Measurements from ENCODE around the gene SPATA20.

SPATA20 gene

GRCh38 chr17:50560185-50560824, 13.3 kb downstream of the SPATA20 start, which contains the start of gene CACNA1G:
CACNA1G (plus strand) TSS chr17:50560715; CDS start chr17:50561460, 745 bp downstream.
- peak; percentile 78 for DNase-seq

DNA sequence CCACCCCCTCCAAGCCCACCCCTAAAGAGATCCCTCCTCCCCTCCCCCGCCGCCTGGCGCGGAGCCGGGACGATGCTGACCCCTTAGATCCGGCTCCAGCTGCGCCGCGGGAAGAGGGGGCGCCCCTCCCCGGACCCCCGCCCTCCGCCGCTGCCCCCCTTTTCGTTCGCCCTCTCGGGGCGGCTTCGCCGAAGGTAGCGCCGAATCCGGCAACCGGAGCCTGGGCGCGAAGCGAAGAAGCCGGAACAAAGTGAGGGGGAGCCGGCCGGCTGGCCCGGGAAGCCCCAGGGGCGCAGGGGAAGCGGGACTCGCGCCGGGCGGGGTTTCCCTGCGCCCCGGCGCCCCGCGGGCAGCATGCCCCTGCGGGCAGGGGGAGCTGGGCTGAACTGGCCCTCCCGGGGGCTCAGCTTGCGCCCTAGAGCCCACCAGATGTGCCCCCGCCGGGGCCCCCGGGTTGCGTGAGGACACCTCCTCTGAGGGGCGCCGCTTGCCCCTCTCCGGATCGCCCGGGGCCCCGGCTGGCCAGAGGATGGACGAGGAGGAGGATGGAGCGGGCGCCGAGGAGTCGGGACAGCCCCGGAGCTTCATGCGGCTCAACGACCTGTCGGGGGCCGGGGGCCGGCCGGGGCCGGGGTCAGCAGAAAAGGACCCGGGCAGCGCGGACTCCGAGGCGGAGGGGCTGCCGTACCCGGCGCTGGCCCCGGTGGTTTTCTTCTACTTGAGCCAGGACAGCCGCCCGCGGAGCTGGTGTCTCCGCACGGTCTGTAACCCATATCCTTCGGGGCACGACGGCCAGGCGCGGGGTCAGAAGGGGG, 14.2 kb downstream of the SPATA20 start:
- DNase-seq, result no peak

- DNase-seq, result no peak
These were observed 14.8 kb downstream of the SPATA20 start for GRCh38 chr17:50561746-50562141.

GRCh38 chr17:50562242-50563091, 15.5 kb downstream of the SPATA20 start:
- DNase-seq, result no peak

- DNase-seq, result no peak
These were observed 16.1 kb downstream of the SPATA20 start for GRCh38 chr17:50563092-50563511.

DNA sequence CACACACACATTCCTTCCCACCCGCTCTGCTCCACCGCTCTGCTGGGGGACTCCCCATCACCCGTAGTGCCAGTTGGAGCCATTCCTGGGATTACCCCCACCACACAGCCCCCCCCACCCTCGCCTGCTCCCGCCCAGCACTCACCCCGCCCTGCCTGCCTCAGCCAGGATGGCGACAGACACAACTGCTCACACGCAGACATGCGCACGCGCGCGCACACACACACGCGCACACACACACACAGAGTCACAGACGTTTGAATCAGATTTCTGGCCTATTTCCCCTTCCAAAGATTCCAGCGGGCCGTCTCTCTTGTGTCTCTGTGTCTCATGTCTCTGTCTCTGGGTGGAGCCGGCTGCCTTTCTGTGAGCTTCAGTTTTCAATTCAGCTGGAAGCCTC, 17.9 kb downstream of the SPATA20 start:
- DNase-seq, result peak; percentile 80

GRCh38 chr17:50565402-50566350, 18.7 kb downstream of the SPATA20 start:
- DNase-seq, result no peak

- DNase-seq, result no peak
These were observed 19.9 kb downstream of the SPATA20 start for GRCh38 chr17:50566886-50567285.

- DNase-seq, result no peak
These were observed 21.7 kb downstream of the SPATA20 start for GRCh38 chr17:50568659-50569058.

GRCh38 chr17:50569592-50569991, 22.6 kb downstream of the SPATA20 start:
- DNase-seq, result no peak

GRCh38 chr17:50570032-50570431, 23.1 kb downstream of the SPATA20 start:
- DNase-seq, result no peak

DNA sequence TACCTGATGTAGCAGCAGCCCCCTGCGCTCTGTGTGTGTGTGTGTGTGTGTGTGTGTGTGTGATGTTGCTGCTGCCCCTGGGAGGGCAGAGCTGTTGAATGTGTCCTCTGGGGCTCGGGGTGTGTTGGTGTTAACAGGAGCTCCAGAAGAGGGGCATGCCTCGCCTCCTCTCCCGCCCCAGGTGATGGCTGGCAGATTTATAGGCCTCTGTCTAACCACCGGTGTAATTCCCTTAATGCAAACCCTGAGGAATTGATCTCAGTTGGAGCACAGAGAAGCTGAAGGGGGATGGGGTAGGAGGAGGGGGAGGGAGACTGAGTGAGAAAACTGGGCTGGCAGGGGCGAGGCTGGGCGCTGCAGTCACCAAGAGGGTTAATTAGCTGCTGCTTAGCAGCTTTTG, 23.6 kb downstream of the SPATA20 start:
- DNase-seq, result no peak

DNA sequence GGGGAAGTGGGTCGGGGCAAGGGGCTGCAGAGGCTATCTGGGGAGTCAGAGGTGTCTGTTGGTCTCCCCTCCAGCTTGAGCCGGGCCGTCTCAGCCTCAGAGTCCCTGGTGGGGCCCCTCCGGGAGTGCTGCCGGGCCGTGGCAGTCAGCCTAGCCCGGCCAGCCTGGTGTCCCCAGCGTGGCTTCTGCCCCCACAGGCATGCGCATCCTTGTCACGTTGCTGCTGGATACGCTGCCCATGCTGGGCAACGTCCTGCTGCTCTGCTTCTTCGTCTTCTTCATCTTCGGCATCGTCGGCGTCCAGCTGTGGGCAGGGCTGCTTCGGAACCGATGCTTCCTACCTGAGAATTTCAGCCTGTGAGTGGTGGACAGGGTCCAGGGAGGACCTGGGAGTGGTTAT, 24.7 kb downstream of the SPATA20 start:
- DNase-seq, result no peak

DNA sequence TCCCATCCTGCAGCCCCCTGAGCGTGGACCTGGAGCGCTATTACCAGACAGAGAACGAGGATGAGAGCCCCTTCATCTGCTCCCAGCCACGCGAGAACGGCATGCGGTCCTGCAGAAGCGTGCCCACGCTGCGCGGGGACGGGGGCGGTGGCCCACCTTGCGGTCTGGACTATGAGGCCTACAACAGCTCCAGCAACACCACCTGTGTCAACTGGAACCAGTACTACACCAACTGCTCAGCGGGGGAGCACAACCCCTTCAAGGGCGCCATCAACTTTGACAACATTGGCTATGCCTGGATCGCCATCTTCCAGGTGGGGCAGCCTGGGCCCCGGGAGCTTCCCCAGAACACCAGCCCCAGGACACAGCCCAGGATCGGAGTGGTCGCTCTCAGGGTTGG, 25.6 kb downstream of the SPATA20 start:
- no peak for DNase-seq

DNA sequence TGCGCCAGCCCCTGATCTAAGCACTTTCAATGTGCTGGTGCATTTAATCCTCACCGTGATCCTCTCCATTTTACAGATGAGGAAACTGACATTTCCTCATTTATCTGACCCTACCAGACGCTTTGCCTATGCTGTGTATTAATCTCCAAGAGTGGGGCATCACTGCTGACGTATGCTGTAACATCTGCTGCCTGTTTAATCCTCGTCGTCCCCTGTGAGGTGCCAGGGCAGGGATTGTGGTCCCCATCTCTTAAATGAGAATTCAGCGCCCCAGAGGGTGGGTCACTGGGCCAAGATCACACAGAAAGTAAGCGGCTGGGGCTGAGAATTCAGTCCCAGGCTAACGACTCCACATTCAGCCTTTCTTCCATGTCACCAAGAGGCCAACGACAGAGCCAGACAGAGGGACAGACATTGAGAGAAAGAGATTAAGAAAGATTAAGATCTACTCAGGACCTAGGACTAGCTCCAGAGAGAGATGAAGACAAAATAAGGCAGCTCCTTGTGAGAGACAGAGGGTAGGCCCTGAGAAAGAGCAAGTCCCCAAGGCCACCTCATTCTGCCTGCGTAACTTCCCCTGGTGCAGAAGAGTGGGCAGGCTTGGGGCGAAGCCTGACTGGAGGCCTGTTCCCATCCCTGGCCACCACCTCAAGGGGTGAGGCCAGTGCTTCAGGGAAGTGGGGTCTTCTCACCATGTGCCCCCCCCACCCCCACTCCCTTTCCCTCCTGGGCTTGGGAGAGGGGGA, 27.1 kb downstream of the SPATA20 start:
- no peak for DNase-seq

- DNase-seq, result no peak
These were observed 28.7 kb downstream of the SPATA20 start for GRCh38 chr17:50575581-50576210.

GRCh38 chr17:50576864-50577263, 29.9 kb downstream of the SPATA20 start:
- no peak for DNase-seq

- no peak for DNase-seq
These were observed 30.5 kb downstream of the SPATA20 start for GRCh38 chr17:50577451-50577954.

DNA sequence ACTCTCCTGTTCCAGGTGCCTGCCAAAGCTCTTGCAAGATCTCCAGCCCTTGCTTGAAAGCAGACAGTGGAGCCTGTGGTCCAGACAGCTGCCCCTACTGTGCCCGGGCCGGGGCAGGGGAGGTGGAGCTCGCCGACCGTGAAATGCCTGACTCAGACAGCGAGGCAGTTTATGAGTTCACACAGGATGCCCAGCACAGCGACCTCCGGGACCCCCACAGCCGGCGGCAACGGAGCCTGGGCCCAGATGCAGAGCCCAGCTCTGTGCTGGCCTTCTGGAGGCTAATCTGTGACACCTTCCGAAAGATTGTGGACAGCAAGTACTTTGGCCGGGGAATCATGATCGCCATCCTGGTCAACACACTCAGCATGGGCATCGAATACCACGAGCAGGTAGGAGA, 31.2 kb downstream of the SPATA20 start:
- DNase-seq, result no peak

DNA sequence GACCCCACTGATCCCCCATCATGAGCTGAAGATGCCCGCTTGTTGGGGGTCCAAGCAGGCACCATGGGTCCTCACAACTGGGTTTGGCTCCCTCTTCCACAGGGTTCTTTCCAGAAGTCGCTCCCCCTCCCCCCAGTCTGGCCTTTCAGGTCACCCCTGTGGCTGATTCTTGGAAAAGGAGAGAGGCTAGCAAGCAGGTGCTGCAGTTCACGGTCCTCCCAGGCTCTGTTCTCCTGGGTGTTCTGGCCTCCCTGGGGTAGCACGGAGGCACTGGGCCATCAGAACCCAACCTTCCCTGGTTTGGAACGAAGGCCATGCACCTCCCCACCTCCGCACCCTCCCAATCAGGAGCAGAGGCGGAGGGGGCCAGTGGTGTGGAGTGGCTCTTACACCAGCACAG, 32.4 kb downstream of the SPATA20 start:
- no peak for DNase-seq

DNA sequence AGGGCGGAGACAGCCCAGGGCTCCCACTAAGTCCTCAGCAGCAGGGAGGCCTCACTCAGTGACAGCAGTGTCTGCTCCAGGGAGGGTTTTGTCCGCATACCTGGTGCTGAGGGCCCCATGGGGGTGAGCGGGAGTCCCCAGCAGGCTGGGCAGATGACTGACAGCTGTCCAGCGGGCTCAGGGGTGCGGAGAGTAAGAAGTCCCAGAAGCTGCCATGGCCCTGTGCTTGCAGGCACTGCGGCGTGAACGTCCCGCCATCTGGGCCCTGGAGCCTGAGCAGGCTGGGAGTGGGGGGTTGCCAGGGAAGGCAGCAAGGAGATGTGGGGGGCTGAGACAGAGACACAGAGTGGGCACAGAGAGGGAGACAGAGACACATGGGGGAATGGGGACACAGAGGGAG, 33.7 kb downstream of the SPATA20 start:
- no peak for DNase-seq

Data from fibroblast of upper back skin (primary cell).